DOHH2 (cell line): Measurements from ENCODE around the gene NHP2.

ENCODE experiments used
- EZH2phosphoT487 ChIP-seq: fragments of 200-600 bp; sonication (generic); IDR thresholded peaks from 2 replicates; pipeline ENCODE4 v1.6.1; 2017; ENCODE audit warnings: borderline replicate concordance, mild to moderate bottlenecking, antibody characterized with exemption, low read length, moderate library complexity, mixed read lengths
- TF ChIP-seq, protein P1 (sequence below): fragments of 200-600 bp; sonication (generic); IDR thresholded peaks from one replicate; pipeline ENCODE4 v1.5.1; 2014; ENCODE audit warnings: antibody characterized with exemption, mild to moderate bottlenecking, low read depth, low read length; ENCODE audit not compliant: poor library complexity, severe bottlenecking

DNA sequence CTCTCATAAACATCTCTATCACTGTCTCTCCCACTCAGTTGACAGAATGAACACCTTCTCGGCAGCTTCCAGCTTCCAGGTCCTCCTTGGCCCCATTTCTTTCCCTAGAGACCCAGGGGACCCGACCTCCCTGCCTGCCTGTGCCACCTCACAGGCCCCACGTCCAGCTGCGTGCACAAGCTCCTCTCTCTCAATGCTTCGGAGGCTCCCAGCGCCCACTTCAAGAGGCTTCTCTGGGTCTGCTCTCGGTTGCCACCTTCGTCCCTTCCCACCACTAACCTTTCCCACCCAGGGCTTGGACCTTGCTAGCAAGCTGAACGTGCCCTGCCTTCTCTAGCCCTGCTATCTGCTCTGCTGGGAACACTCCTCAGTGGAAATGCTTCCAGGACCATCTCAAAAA is 43.2 kb downstream of the NHP2 start:
- TF ChIP-seq, protein P1, sequence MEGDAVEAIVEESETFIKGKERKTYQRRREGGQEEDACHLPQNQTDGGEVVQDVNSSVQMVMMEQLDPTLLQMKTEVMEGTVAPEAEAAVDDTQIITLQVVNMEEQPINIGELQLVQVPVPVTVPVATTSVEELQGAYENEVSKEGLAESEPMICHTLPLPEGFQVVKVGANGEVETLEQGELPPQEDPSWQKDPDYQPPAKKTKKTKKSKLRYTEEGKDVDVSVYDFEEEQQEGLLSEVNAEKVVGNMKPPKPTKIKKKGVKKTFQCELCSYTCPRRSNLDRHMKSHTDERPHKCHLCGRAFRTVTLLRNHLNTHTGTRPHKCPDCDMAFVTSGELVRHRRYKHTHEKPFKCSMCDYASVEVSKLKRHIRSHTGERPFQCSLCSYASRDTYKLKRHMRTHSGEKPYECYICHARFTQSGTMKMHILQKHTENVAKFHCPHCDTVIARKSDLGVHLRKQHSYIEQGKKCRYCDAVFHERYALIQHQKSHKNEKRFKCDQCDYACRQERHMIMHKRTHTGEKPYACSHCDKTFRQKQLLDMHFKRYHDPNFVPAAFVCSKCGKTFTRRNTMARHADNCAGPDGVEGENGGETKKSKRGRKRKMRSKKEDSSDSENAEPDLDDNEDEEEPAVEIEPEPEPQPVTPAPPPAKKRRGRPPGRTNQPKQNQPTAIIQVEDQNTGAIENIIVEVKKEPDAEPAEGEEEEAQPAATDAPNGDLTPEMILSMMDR: no peak
- no peak for TF ChIP-seq EZH2phosphoT487
